Dermis blood vessel endothelial cell (primary cell): ENCODE measurements around the gene OSBPL5. TPM values are rescaled to one million over a fixed set of nuclear protein-coding genes. Genes with fewer than 3 reads are reported as not detected.

Experiments used
- DNase-seq: peaks from one replicate; pipeline ENCODE4 v3.0.0; 2010
- total RNA-seq: library from RNA; depleted of rRNA; stranded (reverse); fragments of >200 nt; gene quantifications from 2 replicates; pipeline ENCODE4 v1.2.3, GENCODE V29; 2014

Gene OSBPL5
- total RNA-seq, 1 donor from 2014 or later: 74.9 TPM

DNA sequence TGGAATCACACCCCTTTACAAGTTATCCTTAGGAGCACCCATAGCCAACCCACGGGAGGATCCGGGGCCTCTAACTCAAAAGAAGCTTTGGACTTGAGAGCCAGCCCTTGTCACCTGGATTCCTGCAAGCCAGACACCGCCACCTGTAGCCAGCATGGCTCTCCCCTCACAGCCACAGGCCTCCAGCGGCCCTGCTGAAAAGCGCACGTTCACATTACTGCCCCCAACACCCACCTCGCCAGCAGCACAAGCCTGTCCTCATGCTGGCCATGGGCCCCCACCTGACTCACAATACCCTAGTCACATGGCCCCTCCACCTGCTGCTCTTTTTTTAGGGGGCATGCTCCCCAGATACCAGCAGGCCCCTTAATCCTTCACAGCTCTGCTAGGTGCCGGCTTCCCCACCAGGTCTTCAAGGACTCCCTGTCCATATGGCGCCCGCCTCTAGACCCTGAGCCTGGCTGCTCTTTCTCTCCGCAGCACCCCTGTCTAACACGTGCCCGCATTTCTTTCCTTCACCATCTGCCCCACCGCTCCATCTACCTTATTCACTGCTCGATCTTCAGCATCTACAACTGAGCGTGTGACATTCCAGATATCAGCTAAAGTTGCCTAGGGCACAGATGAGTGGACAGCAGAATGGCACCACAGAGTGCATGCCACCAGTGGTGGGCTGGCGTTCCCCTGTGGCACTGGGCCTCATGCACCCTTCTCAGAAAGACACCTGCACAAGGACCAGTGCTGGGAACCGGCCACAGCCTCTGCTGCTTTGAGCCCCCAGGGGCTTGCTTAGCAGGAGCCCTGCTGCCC is 114.5 kb downstream of the OSBPL5 start:
- DNase-seq: no peak

- DNase-seq: peak; percentile 96
Measured at GRCh38 chr11:3049430-3050243, 115.5 kb downstream of the OSBPL5 start.

GRCh38 chr11:3047637-3048036 is 117.5 kb downstream of the OSBPL5 start:
- DNase-seq: no peak

GRCh38 chr11:3046641-3047040 is 118.5 kb downstream of the OSBPL5 start:
- DNase-seq: no peak

DNA sequence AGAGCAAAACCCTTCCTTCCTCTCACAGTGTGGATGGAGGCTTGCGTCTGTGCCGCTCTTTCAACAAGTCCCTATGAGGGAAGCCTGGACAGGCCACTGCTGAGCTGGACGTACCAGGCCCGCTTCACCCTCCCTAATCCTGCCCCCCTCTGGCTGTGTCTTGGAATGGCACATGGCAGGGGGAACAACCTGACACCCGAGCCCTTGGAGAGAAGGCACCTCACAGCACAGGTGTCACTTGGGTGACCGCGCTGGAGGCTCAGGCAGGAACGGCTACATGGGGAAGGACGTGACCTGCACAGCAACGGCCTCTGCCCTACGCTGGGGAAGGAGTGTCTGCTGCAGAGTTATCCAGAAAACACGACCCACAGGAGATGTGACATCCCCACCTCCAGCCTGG is 118.9 kb downstream of the OSBPL5 start:
- peak; percentile 35 for DNase-seq

GRCh38 chr11:3044915-3045314 is 120.2 kb downstream of the OSBPL5 start:
- no peak for DNase-seq

GRCh38 chr11:3044004-3044403 is 121.1 kb downstream of the OSBPL5 start:
- no peak for DNase-seq

DNA sequence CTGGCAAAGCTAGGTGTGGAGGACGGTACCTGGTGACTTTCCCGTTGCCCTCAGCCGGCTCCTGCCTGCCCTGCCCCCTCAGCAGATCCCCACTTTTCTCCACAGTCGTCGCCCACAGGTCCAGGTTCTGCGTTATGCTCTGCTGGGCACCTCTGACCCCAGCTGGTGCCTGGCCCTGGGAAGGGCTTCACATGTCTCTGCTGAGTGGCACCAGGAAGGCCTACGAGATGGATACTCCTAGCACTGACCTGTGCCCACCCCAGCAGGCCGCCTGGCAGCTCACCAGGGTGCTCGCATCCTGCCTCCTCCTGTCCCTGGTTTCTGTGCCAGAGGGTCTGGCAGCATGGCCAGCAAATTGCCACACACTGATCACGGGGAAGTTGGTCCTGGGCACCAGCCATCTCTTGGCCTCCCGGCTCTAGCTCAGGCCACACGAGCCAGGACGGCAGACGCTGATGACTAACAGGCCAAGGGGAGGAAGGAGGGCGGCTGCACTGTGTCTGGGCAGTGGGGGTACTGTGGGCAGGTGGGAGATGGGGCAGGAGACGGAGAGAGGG is 121.7 kb downstream of the OSBPL5 start:
- DNase-seq: peak; percentile 34

GRCh38 chr11:3042496-3043314 is 122.4 kb downstream of the OSBPL5 start:
- no peak for DNase-seq

DNA sequence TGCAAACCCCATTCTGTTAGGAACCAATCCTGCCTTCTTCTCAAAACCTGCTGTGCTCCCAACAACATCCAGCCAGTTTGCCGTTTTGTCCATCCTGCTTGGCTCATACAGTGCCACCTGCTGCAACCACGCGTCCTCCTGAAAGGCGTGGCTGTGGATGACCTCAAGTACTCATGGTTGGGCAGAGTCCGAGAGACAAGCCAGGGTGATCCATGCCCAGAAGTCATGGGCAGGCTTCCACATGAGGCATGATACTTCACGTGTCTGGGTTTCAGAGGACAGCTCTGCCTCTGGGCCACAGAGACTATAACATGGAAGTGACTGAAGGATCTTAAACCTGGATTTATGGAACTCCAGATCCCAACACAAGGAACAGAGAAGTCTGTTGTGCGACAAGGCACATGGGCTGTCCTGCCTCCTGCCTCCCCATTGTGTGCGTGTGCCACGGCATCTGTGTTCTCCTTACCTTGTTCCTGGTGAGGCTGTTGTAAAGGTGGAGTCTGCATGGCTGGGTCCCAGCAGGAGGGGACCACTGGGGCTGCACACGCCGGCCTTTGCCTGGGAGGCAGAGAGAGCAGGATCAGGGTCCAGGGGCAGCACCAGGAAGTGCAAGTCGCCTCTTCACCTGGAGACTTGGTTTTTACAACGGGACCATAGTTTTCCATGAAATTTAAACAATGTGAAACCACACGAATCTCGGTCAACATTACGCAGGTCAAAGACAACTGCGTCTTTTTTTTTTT is 123.2 kb downstream of the OSBPL5 start:
- no peak for DNase-seq

- DNase-seq: no peak
Measured at GRCh38 chr11:3040881-3041280, 124.2 kb downstream of the OSBPL5 start.

- DNase-seq: no peak
Measured at GRCh38 chr11:3037945-3038271, 127.2 kb downstream of the OSBPL5 start.

Other genes with a start within 250 kb of the OSBPL5 start
- gene PHLDA2, start 235.9 kb downstream of the OSBPL5 start, total RNA-seq: 0.51 and 1.5 TPM in 2 replicates
- gene NAP1L4, start 173.0 kb downstream of the OSBPL5 start, total RNA-seq: 132 and 165 TPM in 2 replicates
- 40.7 and 46.0 TPM in 2 replicates for gene CARS1, start 107.9 kb downstream of the OSBPL5 start, total RNA-seq
- not detected in 2 replicates for gene MRGPRG, start 53.5 kb upstream of the OSBPL5 start, total RNA-seq
- gene MRGPRE, start 67.1 kb upstream of the OSBPL5 start, total RNA-seq: not detected in 2 replicates
- 18.8 and 28.1 TPM in 2 replicates for gene ZNF195, start 213.8 kb upstream of the OSBPL5 start, total RNA-seq